Caki2 (cell line): ENCODE data around the gene MORN1. TPM values are rescaled to one million over a fixed set of nuclear protein-coding genes. Genes with fewer than 3 reads are reported as not detected.

Source experiments
- DNase-seq: peaks from one replicate; pipeline ENCODE4 v3.0.0-alpha.2; 2015; ENCODE audit warnings: low read depth
- in situ Hi-C: cut with HindIII; loops from 2 replicates; pipeline ENCODE4 v1.10.0; 2016; ENCODE audit warnings: low sequenced_read_pairs, low pct_unique_long_range_greater_than_20kb, mixed read lengths
- total RNA-seq: library from RNA; depleted of rRNA; stranded (reverse); fragments of >200 nt; shearing (Covaris generic); gene quantifications from 2 replicates; pipeline ENCODE4 v1.2.3, GENCODE V29; 2014; ENCODE audit warnings: low replicate concordance

The MORN1 gene
- total RNA-seq, 1 experiment from 2014 or later: 20.3 TPM

DNA sequence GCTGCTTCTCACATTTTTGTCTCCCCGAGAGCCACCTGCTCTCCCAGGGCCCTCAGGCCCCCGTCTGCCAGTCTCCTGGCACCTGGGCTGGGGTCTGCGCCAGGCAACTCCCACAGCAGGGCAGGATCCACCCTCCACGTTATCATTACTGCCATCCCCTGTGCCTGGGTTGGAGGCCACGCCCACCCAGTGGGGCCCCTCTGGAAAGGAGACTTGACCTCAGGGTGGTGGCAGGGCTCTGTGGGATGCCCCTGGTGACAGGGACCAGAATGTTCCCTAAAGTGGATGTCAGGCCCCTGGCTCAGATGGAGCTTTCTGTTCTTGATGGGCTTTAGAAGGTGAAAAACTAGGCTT, 96.7 kb downstream of the MORN1 start:
- DNase-seq: no peak
- in situ Hi-C loops: no loop called here

DNA sequence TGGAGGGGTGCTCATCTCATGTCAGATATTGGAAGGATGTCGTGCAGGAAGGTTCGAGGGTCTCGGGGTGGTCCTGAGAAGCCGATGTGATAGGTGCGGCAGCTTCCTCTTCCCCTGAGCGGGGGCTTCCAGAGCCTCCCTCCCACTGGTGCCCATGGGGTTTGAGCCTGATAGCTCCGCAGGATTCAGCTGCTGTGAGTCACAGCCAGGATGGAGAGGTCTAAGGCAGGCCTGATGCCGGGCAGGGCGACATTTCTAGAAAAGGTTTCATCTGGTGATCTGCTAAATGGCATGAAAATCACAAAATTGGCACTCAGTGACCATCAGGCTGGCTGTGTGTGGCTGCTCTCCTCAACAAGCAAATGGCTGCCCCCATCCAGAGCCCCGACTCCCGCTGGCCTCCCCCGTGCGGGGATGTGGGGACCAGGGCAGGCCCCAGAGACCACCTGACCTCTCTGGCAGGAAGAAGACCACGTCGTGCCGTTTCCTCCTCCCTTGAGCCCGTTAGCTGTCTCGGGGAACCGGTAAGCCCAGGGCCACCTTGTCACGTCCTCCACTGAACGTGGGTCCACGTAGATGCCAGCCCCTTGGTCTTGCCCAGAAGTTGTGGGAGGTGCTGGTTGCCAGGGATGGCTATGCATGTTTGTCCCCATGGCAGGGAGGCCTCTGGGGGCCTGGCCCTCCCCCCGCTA, 97.2 kb downstream of the MORN1 start:
- DNase-seq: no peak
- in situ Hi-C loops: no loop called here

DNA sequence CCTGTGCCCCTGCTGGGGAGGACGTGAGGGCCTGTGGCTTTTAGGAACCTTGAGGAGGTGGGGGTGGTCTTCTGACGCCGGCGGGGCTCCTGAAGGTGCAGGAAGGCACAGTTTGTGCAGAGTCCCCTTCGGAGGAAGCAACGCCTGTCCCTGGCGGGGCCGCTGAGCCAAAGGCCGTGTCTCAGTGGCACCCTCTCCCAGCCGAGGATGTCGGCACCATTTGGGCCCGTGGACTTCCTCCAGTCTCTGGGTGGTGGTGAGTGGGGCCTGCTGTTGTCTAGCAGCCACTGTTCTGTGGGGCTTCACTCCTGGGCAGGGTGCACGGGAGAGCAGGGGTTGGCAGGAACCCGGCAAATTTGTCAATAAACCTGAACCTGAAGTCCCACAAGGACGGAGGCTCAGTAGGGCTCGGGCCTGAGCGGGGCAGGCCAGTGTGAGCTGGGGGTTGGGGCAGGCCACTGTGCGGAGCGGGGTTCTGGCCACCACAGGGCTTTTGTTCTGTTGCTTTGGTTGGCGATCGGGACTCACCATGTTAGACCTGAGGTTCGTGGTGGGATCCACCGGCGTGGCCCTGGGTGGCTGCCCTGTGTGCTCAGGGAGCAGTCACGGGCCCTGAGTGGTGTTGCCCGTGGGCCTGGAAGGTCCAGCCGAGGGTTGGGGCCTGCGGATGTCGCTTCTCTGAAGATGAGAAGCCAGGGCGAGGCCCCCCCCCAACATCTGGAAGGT, 98.5 kb downstream of the MORN1 start:
- DNase-seq: no peak
- in situ Hi-C loops: no loop called here

DNA sequence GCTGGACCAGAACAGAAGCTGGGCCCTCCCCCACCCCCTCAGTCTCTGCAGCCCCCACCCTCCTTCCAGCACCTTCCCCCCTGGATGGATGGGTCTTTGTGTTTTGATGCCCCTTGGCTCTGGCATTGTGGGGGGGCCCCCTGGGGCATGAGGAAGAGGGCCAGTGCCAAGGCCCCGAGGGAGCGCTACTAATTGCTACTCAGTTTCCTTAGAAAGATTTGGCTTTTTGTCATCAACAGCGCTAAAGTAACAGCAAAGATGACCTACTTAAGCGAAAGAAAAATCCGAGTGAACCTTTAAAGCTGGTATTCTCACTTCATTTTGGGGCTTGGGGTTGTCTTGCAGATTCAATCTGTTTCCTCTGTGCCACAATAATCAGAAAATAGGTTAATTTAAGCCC, 99.8 kb downstream of the MORN1 start:
- in situ Hi-C loops: no loop called here
- no peak for DNase-seq

DNA sequence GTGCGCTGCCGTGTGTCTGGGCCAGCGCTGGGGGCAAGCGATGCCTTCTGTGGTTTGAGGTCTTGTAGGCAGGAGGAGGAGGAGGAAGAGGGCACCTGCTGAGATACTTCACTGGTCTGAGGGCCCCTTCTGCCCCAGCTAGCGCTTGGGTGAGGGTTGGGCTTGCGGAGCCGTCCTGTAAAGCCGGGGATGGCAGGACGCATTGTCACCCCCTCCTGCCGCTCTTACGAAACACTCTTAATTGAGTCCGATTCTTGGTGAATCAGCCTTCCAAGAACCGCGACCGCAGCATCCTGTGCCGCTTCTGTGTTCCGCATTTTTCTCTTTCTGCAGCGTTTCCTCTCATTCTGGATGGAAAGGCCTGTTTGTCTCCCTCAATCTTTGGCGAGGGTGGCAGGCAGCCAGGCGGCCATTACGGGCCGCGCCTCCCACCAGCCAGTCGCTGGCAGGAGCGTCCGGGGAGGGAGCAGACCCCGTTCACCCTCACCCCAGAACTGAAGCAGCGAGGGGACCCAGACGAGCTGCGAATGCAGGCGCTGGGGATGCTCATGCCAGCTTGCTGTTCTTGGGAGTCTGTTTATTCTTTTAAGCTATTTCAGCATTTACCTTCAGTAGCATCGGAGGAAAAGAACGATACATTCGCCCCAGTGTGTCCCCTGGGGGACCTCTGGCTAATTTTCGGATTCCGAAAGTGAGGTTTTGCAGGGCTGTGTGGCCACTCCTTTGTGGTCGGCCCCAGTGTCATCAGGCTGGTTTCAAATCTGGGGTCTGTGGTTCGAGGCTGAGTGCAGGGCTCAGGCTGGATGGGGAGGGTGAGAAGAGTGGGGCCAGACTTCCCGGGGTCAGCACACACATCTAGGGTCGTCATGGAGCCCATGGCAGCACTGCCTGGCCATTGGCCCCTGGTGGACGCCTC, 100.5 kb downstream of the MORN1 start:
- in situ Hi-C loops: no loop called here
- no peak for DNase-seq

DNA sequence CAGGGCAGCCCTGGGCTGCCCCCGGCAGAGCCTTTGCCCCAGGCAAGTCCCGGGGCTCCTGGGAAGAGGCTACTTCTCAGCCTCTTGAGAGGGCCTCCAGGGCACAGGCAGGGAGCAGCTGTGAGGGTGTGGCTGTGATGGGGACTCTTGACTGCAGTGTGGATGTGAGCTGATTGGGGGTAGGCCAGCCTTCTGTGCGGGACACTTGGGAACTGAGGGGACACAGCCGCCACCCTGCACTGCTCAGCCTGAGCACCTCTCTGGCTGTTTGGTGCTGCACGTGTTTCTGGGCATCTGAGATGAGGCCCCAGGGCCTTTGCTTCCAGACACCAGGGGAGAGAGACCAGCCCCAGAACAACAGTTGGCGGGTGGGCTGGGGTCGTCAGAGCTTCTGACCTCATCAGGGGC, 101.2 kb downstream of the MORN1 start:
- no peak for DNase-seq
- in situ Hi-C loops: no loop called here

DNA sequence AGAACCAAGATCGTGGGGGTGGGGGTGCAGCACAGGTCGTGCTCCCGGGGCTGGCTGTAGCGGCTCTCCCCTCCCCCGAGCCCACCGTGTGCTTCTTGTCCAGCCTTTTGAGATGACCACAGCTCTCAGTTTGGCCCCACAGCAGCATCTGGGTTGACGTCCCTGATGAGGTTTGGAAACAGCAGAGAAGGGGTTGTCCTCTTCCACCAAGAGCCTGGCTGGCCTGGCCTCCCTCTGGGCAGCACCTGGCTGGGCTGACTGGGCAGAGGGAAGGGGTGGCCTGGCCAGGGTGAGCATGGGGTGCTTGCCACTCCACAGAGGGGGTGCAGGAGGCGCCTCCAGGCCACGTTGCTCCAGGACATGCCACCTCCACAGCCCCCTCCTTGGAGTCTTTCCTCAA, 101.7 kb downstream of the MORN1 start:
- in situ Hi-C loops: no loop called here
- DNase-seq: no peak

DNA sequence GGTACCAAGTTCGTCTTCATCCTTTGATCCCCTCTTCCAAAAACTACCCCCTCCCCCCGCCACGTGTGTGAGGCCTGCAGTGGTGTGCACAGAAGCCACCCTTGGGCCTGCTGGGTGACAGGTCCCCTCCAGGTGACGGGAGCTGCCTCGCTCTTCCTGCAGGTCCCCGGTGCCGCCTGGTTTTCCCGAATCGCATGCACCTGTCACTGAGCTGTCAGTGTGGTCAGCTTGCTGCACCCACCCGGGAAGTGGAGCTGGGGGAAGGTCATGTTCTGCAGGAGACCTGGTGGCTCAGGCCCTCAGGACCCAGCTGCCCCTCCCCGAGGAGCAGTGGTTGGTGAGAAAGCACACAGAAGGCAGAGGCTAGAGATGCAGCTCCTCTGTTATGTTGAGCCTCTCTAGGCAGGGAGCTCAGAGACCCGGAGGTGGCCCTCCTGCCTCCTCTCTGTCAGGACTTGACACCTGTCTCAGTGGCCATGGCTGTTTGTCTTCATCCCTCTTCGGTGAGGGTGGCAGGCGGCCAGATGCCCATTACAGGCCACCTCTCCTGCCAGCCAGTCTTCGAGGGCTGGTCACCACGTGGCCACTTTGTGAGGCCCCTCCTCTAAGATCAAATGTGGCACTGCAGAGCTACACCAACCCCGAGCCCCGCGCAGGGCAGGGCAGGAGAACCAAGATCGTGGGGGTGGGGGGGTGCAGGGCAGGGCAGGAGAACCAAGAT, 102.4 kb downstream of the MORN1 start:
- no peak for DNase-seq
- in situ Hi-C loops: no loop called here

DNA sequence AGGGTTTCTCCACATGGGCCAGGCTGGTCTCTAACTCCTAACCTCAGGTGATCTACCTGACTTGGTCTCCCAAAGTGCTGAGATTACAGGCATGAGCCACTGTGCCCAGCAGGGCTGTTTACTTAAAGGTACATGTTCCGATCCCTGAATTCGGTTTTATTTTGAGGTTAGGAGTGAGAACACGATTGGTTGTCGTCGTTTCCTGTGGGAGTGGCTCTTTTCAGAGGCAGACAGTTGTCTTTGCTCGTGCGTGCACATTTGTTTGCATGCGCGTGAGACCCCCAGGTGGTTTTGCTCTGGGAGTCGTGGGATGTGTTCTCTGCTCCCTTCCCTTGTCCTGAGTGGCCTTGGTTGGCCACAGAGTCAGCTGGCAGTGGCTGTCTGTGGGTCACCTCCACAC, 103.0 kb downstream of the MORN1 start:
- no peak for DNase-seq
- in situ Hi-C loops: no loop called here

DNA sequence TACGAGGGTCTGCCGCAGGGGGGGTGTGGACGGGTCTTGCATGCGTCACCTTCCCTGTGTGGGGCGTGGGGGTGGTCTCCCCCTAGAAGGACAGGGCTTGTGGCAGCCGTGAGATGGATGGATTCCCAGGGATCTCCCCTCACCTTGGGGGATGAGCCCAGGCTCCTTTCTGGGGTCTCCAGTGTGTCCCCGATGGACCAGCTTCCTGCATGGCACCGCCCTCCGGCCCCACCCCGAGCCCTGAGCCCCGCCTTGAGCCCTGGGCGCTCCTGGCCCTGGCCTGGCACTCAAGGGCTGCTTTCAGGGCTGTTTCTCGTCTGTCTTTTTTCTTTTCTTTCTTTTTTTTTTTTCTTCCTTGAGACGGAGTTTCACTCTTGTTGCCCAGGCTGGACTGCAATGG, 103.7 kb downstream of the MORN1 start:
- in situ Hi-C loops: no loop called here
- DNase-seq: no peak

DNA sequence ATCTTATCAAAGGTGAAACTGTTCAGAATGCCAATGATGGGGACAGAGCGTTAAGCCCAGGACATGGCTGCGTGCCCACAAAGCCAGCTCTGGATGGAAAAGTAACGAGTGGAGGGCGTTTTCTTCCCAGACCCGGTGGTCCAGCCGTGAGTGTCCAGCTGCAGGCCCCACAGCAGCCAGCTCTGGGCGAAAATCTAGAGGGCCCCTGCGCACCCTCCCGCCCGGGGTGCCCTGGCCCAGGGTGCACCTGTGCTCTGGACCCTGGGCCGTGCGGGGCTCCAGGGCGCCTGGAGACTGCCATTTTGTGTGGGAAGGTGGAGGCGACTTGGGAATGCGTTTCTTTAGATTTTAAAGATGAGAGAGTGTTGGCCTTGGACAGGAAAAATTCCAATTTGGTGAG, 104.4 kb downstream of the MORN1 start:
- in situ Hi-C loops: no loop called here

DNA sequence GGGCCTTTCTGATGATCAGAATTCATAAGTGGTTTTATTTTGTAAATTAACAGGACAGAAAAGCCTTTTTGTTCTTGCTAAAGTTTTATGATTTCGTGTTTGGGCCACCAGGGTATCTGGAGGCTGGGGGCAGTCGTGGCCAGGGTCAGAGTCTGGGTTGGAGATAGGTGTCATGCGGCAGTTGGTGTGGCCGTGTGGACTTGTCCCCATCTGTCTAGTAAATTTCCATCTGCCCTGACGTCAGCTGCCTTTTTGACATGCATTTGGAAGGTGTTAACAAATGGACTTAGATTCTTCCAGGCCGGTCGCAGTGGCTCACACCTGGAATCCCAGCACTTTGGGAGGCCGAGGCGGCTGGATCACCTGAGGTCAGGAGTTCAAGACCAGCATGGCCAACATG, 106.4 kb downstream of the MORN1 start:
- in situ Hi-C loops: no loop called here
- no peak for DNase-seq

More for the DNA sequence above, 104.4 kb downstream of the MORN1 start:
- no peak for DNase-seq

DNA sequence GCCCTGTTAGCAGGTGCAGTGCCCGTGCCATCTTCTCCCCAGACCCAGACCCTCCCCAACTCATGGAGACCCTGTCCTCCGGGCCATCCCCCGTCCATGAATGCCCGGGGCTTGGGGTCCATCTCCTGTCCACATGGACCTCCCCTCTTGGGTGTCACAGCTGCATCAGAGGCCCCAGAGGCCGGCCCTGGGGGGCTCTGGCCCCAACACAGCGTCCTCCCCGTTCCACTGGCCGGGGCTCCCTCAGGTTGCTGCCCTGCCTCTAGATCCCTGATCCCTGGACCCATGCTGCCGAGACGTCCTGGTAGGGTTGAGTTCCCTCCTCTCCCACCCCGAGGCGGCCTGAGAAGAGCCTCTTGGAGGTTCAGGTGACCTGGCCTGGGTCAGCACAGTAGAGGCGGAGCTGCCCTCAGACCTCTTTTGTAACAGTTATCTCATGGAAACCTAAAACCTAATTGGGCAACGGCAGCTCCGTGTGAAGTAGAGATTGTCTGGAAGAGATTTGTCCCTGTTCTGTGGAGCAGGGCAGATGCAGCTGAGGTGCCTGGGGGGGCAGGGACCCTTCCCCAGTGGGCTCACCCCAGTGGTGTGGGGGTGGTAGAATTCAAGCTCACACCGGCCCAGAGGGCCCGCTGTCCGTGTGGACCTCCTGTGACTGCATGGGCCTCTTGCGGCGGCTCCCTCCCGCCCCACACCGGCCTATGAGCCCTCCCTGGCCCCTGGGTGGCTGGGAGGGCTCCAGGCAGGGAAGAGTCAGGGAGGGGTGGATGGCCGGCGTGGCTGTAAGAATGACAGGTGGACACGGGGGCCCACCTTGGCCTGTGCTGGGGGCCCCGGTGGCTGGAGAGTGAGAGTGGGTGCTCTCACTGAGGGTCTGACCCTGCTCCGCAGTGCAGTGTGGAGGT, 107.1 kb downstream of the MORN1 start:
- in situ Hi-C loops: no loop called here
- no peak for DNase-seq

DNA sequence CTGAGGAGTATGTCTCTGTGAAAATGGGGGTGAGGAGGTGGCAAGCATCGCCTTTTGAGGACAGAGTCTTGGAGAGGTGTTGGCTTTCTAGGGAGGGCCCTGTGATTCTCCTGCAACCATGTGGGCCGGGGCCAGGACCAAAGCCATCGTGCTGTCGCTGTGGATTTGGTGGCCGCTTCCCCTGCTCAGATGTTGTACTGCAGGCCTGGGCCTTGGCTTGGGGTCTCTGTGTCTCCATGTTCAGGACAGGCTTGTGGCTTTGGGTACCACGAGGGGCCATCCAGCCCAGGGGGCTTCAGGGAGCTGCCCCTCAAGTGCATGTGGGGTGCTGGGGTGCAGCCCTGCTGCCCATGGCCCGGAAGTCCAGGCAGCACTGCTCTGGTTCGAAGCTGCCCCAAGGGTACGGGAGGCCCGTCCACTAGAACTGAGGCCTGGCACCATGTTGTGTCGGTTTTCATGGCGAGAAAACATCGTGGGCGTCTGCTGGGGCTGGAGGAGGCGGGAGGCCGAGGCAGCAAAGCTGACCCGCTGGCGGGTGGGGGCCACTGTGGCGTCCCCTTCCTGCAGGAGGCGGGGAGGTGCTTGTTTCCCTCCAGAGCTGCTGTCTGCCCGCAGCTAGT, 107.9 kb downstream of the MORN1 start:
- in situ Hi-C loops: no loop called here
- DNase-seq: no peak

DNA sequence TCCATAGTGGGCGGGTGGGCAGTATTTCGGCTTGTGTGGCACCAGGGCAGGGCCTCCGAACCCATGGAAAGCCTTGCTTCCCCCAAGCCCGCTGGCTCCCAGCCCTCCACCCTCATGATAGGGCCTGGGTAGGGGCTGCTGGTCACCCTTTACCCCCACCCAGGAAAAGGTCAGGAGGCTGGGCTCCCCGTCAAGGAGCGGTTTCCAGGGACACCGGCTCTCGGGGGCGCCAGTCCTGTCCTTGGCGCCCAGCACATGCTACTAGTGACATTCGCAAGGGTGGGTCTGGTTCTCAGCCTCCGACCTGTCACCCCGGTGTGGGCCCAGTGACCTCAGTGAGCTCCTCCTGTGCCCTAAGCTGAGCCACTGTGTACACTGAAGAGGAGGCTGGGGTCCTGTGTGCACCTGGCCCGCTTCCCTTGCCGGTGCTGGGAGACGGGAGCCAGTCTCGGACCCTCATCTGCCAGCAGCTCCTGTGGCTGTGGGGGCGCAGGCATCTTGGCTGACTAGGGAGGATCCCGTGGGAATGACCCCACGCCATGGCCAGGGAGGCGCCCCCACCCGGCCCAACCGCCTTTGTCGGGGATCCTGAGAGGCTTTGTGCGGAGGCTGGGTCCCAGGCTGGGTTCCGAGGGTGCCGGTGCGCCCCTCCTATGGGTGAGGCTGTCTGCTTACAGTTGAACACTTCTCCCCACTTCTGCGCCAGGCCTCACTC, 108.6 kb downstream of the MORN1 start:
- in situ Hi-C loops: no loop called here
- DNase-seq: no peak

DNA sequence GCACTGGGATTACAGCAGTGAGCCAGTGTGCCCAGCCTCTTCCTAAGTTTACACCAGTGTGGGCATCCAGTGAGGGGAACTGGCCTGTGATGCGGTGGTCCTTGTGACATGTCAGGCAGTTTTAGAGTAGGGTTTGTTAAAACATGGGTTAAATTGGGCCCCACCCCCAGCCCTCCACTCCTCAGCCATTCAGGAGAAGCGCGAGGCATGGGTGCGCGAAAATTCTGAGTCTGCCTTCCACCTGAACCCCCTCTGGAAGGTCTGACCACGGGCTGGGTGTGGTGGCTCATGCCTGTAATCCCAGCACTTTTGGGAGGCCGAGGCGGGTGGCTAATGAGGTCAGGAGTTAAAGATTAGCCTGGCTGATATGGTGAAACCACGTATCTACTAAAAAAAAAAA, 111.5 kb downstream of the MORN1 start:
- DNase-seq: no peak
- in situ Hi-C loops: no loop called here

DNA sequence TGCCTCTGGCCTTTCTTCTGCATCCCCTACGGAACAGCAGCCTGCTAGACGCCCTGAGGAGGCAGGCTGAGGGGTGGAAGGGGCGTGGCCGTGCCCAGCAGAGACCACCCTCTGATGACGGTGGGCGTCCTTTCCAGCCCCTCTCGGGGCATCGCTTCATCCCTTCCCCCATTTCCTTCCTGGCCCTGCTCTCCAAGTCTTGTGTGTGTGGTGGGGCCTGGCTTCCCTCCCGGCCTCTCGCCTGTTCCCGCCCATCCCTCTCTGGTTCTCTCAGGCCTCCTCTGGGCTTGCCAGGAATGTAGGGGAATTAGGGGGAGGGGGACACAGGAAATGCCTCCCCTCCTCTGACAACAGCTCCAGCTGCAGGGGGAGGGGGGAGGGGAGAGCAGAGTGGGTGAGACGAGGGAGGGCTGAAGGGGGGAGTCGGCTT, 112.1 kb downstream of the MORN1 start:
- in situ Hi-C loops: no loop called here
- DNase-seq: no peak
